AG04449 (cell line): ENCODE measurements around the gene ZNF341.

ENCODE experiments used
- CTCF ChIA-PET: fragments of 350-600 bp; formaldehyde crosslinking; extraction: SDS; loops from one replicate; lab custom pipeline; 2021; ENCODE audit warnings: antibody characterized with exemption; lab: Yijun Ruan, JAX
- POLR2A ChIA-PET: fragments of 400-600, 350-600 bp; formaldehyde crosslinking; extraction: SDS; loops from one replicate; lab custom pipeline; 2020; ENCODE audit warnings: antibody characterized with exemption, inconsistent platforms; lab: Yijun Ruan, JAX
- DNase-seq: peaks from one replicate; pipeline ENCODE4 v3.0.0-alpha.2; 2010; ENCODE audit warnings: low read depth, low spot score
- H3K4me3 ChIP-seq: 2 replicates; pipeline ENCODE4 v1.5.1; 2011; ENCODE audit warnings: low read depth, mild to moderate bottlenecking, control low read depth, low read length
- TF ChIP-seq, protein P1 (sequence below): IDR thresholded peaks from one replicate; pipeline ENCODE4 v1.5.1; 2011; ENCODE audit warnings: mild to moderate bottlenecking, moderate library complexity, low read length, control low read depth, inconsistent platforms; ENCODE audit not compliant: insufficient read depth; ENCODE audit errors: missing control alignments

Gene ZNF341

DNA sequence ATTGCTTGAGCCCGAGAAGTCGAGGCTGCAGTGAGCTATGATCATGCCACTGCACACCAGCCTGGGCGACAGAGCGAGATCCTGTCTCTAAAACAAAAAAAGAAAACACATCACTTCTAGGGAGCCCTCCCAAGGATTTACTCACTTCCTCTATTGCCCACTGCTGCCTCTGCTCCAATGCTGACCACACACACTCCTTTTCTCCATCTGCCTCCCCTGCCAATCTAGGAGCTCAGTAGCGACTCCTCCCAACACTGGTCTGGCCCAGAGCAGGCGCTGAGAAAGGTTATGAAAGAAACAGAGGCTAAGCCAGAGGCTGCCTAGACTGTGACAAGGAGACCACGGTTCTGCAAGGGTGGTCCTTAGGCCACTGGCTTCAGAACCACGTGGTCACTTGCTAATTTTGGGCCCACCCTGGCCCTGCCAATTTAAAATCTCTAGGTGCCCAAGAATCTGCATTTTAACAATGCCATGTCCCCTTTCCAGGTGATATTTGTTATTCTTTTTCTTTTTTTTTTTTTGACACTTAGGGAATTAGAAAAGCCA lies 44.4 kb upstream of the ZNF341 start:
- ChIA-PET CTCF (interaction anchor here (1.1 to 2.6 kb wide), 5 partner anchors 9 to 19 kb away, joined by 3 to 18 read pairs (median 4); partner anchors contain the start of gene ACTL10), POLR2A (no interaction called here)
- H3K4me3 ChIP-seq, result no peak overlapping the region
- TF ChIP-seq, protein P1, sequence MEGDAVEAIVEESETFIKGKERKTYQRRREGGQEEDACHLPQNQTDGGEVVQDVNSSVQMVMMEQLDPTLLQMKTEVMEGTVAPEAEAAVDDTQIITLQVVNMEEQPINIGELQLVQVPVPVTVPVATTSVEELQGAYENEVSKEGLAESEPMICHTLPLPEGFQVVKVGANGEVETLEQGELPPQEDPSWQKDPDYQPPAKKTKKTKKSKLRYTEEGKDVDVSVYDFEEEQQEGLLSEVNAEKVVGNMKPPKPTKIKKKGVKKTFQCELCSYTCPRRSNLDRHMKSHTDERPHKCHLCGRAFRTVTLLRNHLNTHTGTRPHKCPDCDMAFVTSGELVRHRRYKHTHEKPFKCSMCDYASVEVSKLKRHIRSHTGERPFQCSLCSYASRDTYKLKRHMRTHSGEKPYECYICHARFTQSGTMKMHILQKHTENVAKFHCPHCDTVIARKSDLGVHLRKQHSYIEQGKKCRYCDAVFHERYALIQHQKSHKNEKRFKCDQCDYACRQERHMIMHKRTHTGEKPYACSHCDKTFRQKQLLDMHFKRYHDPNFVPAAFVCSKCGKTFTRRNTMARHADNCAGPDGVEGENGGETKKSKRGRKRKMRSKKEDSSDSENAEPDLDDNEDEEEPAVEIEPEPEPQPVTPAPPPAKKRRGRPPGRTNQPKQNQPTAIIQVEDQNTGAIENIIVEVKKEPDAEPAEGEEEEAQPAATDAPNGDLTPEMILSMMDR, result no peak
- no peak for DNase-seq

DNA sequence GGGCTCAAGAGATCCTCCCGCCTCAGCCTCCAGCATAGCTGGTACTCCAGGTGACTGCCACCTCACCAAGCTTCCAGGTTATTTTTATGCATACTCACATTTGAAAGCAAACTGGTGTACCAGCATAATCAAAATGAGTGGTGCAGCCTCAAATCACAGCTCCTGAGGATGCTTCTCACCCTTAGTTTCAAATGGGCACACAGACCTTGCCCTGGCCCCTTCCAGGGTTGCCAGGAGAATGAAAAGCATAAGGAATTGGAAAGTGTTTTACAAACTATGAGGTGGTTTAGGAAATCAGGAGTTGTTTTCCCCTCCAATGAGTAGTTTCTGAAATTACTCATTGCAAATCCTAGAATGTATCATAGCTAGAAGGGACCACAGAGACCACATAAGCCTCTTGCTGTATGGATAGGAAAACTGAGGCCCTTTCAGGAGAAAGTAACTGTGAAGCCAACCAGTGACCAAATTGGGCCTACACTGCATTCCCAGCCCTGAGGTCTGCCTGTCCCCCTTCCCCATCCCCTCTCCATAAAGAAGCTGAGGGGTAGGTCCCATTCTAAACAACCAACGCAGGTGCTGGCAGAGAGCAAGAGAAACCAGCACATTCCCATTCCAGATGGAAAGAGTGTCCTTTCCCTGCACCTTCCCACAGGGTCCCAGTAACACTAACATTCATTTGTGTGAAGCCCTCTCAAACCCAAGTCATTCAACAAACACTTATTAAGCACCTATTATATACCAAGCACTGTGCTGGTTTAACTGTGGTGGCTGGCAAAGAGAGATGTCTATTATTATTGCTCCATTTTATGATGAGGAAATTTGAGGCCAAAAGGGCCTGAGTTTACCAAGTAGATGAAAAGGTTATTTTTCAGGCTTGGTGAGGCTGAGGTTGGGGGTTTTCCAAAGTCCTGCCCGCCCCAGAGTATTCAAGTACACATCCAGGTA lies 43.5 kb upstream of the ZNF341 start:
- TF ChIP-seq, protein P1, result no peak
- ChIA-PET POLR2A (no interaction called here), CTCF (interaction anchor here (1.4 to 2.6 kb wide), 3 partner anchors 10 to 20 kb away, joined by 3 to 18 read pairs (median 7); partner anchors contain the start of gene ACTL10)
- no peak overlapping the region for H3K4me3 ChIP-seq
- no peak for DNase-seq

DNA sequence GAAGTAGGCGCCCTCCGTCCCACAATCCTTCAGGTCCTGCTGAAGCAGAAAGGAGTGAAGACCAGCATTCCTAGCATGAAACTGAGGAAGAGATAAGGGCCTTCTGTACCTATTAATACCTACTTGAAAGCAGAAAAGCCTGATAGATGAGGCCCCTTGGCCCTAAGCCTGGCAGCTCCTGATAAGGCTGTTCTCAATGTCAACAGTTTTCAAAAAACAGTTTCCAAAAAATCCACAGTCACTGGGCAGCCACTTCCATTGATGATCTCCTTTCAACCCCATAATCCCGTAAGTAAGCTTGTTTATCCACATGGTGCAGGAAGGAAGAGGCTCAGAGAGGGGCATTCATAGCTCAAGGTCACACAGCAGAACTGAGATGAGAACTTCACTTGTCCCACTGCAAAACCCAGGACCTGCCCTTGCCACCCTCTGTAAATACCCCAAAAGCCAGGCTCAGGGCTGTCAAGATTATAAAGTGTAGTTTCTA lies 42.8 kb upstream of the ZNF341 start:
- POLR2A ChIA-PET, result no interaction called here
- H3K4me3 ChIP-seq, result no peak overlapping the region
- CTCF ChIA-PET, result no interaction called here
- TF ChIP-seq, protein P1, result no peak
- no peak for DNase-seq

DNA sequence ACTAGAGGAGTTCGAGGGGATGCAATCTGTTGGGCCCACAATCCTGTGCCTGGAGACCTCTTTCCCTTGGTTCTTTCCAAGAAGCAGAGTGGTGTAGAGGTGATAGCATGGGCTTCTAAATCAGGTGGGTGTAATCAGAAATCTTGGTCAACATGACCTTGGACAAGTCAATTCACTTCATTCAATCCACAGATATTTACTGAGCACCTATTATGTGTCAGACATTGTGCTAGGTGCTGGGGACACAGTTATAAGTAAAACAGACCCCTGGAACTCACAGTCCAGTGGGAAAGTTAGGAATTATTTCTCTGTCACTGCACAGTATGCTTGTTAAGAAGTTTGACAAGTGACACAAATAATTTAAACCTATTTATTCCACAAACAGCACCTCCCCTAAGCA lies 42.3 kb upstream of the ZNF341 start:
- no peak for DNase-seq
- POLR2A ChIA-PET, result no interaction called here
- CTCF ChIA-PET, result no interaction called here
- H3K4me3 ChIP-seq, result no peak overlapping the region
- TF ChIP-seq, protein P1, result no peak

DNA sequence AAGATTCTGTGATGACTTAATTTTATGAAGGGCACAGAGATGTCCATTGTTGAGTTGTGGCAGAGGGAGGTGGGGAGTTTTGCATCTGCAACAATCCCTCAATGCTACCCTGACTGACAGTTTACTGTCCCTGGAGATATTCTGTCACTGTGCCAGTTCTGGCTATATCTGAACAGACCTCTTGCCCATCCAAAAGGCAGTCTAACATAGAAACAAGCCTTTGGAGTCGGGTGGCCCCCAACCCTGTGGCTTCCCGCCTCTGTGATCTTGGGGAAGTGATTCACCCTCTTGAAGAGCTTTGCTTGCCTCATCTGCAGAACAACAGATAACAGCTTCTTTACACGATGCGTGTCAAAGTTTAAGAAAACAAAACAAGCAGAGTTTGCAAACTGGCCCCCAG lies 41.8 kb upstream of the ZNF341 start:
- CTCF ChIA-PET, result interaction anchor here (0.8 kb wide), 1 partner anchor 22 kb away, joined by 3 read pairs; no protein-coding TSS in a partner anchor
- no peak for DNase-seq

DNA sequence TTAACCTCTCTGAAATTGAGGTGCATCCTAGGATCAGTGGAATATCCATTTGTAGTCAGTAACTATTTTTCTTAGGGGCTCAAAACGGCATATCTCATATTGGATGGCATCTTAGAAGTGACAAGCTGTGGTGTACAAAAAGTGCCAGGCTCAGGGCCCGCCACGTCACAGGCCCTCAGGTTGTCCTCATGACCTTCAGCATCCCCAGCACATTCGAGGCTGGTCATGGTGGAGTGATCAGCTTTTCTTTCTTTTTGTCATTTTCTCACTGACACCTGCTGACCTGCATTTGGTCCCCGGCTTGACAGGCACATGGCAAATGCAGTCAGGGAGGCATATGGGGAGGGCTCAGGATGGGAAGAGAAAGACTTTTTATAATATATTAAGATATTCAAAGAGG lies 38.5 kb upstream of the ZNF341 start:
- POLR2A ChIA-PET, result no interaction called here
- no peak overlapping the region for H3K4me3 ChIP-seq
- CTCF ChIA-PET, result interaction anchor here (1.8 kb wide), 1 partner anchor 25 kb away, joined by 6 read pairs; no protein-coding TSS in a partner anchor
- no peak for DNase-seq
- TF ChIP-seq, protein P1, result no peak

More for the DNA sequence above, 41.8 kb upstream of the ZNF341 start:
- POLR2A ChIA-PET, result no interaction called here
- no peak overlapping the region for H3K4me3 ChIP-seq
- TF ChIP-seq, protein P1, result no peak
